ENCODE results near the gene NTHL1.

The NTHL1 gene

GRCh38 chr16:2083876-2084780, 36.5 kb upstream of the NTHL1 start:
- DNase-seq (ENCODE audit: low read depth), result no peak

DNA sequence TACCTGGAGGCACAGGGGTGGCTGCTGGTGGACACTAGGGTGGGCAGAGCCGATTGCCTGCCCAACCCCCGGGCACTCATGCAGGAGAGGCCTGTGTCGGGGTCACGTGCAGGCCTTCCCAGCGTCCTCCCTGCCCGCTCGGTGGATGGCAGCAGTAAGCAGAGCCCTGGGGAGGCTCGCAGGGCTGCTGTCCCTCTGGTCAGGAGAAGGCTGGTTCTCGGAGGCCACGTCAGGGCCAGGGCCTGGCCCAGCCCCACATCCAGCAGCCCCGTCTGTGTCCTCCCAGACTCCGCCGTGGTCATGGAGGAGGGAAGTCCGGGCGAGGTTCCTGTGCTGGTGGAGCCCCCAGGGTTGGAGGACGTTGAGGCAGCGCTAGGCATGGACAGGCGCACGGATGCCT, 35.8 kb upstream of the NTHL1 start:
- DNase-seq (ENCODE audit: low read depth), result no peak

DNA sequence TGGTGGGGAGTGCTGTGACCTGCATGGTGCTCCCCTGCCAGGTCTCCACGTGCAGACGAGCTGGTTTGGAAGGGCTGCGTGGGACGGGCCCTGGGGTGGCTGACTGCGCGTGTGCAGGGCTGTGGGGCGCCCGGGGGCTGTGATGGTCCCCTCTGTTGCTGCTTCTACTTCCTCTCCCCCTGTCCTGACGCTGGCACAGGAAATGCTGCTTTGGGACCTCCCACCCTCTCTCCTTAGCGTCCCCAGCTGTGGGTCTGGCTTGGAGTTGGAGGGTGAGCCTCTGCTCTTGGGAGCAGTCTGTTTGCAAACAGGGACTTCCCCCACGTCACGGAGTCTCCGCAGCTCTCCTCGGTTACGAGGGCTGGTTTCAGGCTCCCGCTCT, 35.3 kb upstream of the NTHL1 start:
- DNase-seq (ENCODE audit: low read depth), result no peak

- DNase-seq (ENCODE audit: low read depth), result no peak
These were observed 34.7 kb upstream of the NTHL1 start for GRCh38 chr16:2082171-2082982.

DNA sequence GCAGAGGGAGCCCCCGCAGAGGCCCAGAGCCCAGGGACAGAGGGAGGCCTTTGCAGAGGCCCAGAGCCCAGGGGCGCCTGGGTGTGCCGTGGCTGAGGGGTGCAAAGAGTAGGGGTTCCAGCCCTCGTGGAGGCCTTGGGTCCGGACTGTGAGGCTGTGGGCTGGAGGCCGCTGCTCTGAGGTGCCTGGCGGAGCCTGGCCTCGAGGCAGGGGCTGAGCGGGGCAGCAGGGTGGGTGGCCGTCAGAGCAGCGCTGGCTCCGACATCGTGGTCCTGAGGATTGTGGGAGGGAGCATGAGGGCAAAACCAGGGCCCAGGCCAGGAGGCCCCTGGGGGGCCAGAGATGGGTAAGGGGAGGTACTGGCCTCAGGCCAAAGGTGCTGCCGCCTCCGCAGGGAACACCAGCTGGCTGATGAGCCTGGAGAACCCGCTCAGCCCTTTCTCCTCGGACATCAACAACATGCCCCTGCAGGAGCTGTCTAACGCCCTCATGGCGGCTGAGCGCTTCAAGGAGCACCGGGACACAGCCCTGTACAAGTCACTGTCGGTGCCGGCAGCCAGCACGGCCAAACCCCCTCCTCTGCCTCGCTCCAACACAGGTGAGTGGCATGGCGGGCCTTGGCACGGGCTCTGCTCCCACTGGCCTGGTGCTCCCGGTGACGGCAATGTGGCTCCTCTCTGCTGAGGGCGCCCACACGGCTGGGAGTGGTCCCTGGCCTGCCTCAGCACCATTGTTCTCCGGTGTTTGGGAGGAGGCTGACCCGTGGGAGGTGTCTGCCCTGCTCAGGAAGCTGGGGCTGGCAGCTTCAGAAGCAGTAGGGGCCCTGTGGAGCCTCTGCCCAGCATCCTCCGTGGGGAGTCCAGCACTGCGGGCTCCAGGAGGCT, 33.8 kb upstream of the NTHL1 start:
- DNase-seq (ENCODE audit: low read depth), result no peak

DNA sequence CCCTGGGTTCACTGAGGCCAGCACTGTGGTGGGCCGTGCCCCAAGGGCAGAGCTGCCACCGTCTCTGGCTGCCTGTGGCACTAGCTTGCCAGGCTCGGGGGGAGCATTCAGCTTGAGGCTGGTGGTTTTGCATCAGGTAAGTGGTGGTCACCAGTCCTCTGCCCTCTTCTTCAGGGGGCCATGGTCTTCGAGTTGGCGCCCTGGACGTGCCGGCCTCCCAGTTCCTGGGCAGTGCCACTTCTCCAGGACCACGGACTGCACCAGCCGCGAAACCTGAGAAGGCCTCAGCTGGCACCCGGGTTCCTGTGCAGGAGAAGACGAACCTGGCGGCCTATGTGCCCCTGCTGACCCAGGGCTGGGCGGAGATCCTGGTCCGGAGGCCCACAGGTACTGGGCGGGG, 32.4 kb upstream of the NTHL1 start:
- no peak for DNase-seq (ENCODE audit: low read depth)

- no peak for DNase-seq (ENCODE audit: low read depth)
These were observed 31.7 kb upstream of the NTHL1 start for GRCh38 chr16:2079311-2079800.

- no peak for DNase-seq (ENCODE audit: low read depth)
These were observed 31.1 kb upstream of the NTHL1 start for GRCh38 chr16:2078691-2079090.

DNA sequence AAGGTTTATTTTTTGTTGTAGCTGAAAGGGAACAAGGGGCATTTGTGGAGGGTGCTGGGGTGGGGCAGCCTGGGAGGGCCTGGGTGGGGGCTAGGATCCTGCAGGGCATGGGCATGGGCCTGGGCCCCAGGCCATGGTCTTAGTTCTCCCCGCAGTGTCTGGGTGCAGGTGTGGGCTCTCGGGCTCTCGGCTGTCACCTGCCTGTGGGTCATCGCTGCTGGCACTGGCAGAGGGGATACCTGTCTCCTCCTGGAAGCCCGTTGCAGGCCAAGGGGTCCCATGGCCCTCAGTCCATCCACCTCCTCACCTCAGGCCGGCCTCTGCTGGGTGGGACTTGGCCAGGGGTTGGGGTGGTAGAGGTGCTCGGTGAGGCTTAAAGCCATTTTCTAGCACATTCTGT, 30.5 kb upstream of the NTHL1 start:
- DNase-seq (ENCODE audit: low read depth), result no peak

GRCh38 chr16:2077696-2078095, 30.1 kb upstream of the NTHL1 start:
- DNase-seq (ENCODE audit: low read depth), result no peak

- no peak for DNase-seq (ENCODE audit: low read depth)
These were observed 29.4 kb upstream of the NTHL1 start for GRCh38 chr16:2077016-2077415.

DNA sequence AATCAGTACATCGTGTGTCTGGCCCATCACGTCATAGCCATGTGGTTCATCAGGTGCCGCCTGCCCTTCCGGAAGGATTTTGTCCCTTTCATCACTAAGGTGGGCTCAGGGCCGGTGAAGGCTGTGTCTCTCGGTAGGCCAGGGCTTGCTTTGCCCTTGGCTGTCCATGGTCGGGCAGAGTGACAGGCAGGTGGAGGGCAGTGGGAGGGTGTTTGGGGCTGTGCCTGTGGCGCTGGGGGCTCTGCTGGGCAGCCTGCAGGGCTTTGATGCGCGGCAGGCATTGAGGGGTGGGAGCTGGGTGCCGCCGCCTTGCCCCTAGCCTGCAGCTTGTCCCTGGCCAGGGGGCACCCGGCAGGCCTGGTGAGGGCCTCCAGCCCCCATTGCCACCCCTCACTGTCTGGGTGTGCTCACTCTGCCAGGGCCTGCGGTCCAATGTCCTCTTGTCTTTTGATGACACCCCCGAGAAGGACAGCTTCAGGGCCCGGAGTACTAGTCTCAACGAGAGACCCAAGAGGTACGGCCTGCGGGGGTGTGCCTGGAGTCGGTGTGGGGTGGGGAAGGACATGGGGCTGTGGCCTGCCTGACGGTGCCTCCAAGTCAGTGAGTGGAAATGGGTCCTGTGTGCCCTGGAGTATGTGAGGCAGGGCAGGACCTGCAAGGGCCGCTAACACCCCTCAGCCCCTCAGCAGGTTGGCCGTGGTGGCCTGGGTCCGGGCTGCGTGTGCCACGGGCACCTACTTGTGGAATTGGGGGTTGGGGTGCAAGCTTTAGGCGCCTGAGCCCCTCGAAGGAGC, 28.6 kb upstream of the NTHL1 start:
- no peak for DNase-seq (ENCODE audit: low read depth)

- no peak for DNase-seq (ENCODE audit: low read depth)
These were observed 28.0 kb upstream of the NTHL1 start for GRCh38 chr16:2075631-2076030.

DNA sequence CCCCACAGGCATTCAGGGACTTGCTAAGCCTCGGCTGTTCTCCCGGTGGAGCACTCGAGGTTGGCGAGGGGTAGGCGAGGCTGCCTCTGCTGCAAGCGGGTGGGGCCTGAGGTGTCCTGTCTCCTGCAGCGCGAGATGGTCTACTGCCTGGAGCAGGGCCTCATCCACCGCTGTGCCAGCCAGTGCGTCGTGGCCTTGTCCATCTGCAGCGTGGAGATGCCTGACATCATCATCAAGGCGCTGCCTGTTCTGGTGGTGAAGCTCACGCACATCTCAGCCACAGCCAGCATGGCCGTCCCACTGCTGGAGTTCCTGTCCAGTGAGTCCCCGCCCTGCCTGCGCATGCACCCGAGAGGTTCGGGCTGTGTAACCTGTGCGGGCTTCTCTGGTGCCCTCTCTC, 26.4 kb upstream of the NTHL1 start:
- DNase-seq (ENCODE audit: low read depth), result no peak

GRCh38 chr16:2072926-2073325, 25.3 kb upstream of the NTHL1 start:
- DNase-seq (ENCODE audit: low read depth), result no peak

- DNase-seq (ENCODE audit: low read depth), result no peak
These were observed 24.0 kb upstream of the NTHL1 start for GRCh38 chr16:2071454-2072202.

- no peak for DNase-seq (ENCODE audit: low read depth)
These were observed 23.2 kb upstream of the NTHL1 start for GRCh38 chr16:2070576-2071453.

DNA sequence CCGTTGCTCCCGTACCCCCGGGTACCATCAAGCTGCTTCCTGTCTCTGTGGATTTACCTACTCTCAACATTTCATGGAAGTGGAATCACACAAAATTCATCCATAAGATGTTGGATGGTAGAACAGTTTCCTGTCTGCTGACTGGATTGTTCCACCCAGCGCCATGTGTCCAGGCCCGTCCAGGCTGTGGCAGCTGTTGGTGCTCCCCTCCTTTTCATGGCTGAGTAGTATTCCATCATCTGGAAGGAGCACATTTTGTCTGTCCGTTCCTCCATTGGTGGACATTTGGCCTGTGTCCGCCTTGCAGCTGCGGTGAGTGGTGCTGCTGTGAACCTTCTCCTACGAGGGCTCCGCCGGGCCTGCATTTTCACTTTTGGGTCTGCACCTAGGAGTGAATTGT, 18.5 kb upstream of the NTHL1 start:
- DNase-seq (ENCODE audit: low read depth), result no peak

- no peak for DNase-seq (ENCODE audit: low read depth)
These were observed 16.8 kb upstream of the NTHL1 start for GRCh38 chr16:2064368-2064945.

All from activated T-cell treated with anti-CD3 and anti-CD28 coated beads for 48 hours (primary cell).